Breast epithelium (tissue), 3 donors: ENCODE data around the gene RHOB.

ENCODE experiments used
- CTCF ChIP-seq, 3 donors: fragments of 450-650 bp; IDR thresholded peaks; one replicate each; pipeline ENCODE4 v1.5.1; 2016 to 2017; ENCODE audit warnings: antibody characterized with exemption in 3 of 3, mild to moderate bottlenecking in 3 of 3, moderate library complexity in 3 of 3
- POLR2A ChIP-seq: fragments of 450-650 bp; IDR thresholded peaks from one replicate; pipeline ENCODE4 v1.6.1; 2016; ENCODE audit warnings: antibody characterized with exemption, mild to moderate bottlenecking, moderate library complexity
- POLR2AphosphoS5 ChIP-seq, 3 donors: sonication (generic); formaldehyde crosslinking; IDR thresholded peaks; one replicate each; pipeline ENCODE4 v1.6.1; 2017; ENCODE audit warnings: antibody characterized with exemption in 3 of 3

DNA sequence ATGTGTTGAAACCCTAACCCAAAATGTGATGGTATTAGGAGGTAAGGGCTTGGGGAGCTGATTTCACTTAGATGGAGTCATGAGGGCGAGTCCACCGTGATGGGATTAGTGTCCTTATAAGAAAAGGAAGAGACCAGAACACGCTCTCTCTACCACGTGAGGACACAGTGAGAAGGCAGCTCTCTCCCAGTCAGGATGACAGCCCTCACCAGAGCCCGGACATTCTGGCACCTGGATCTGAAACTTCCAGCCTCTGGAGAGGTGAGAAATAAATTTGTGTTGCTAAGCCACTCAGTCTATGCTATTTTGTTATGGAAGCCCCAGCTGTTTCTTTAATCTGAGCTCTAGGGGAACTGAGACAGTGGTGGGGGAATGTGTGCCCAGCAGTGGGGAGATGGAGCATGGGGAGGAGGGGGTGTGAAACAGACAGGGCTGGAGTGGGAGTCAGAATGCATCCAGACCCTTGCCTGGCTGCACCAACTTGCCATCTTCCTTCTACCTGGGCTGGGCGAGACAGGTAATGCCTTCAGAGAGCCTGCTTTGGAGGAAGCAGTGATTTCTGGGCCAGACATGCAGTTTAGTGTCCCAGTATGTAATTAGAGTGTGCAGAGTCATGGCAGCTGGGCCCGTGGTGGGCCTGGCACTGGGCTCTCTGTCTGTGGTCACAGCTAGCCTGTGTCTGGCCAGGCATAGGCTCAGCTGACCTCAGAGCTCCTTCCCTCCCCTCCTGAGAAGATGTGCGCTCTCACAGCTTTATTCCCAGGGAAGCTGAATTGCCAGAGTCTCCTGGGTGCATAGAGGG lies 38.1 kb downstream of the RHOB start:
- TF ChIP-seq CTCF (IDR thresholded peaks at IDR 0.05), result no peak
- no peak for TF ChIP-seq POLR2A
- no peak for TF ChIP-seq POLR2AphosphoS5 (IDR thresholded peaks at IDR 0.05)
